ENCODE results near the gene PCDHGB6.
"Not testable (repeated sequence)": the region's sequence is repeated elsewhere in the genome, so short reads cannot be mapped to it uniquely, and the experiment has no call there.

The PCDHGB6 gene

GRCh38 chr5:141389153-141390042, 18.4 kb upstream of the PCDHGB6 start:
- DNase-seq, result no peak

DNA sequence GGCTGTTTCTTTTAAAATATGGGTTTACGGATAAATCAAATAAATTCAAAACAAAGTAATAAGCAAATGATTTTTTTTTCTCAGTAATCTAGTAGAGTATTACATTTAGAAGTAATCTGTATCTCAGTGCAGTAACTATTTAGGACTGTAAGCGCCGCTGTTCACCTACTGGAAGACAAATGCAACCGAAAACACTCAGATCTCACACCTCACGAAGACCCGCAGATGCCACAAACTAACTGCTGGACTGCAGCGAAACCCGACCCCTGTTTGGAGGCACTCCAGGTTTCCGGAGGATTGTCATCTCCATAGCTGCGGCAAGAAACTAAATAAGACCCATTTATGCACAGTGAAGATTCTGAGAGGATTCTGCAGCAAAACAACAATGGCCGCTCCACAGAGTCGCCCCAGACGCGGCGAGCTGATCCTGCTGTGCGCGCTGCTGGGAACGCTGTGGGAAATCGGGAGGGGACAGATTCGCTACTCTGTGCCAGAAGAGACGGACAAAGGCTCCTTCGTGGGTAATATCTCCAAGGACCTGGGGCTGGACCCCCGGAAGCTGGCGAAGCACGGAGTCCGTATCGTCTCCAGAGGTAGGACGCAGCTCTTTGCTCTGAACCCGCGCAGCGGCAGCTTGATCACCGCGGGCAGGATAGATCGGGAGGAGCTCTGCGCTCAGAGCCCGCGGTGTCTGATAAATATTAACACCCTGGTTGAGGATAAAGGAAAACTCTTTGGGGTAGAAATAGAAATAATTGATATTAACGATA, 15.2 kb upstream of the PCDHGB6 start, which contains the start of gene PCDHGA8:
Gene PCDHGA8, plus strand, starts transcription at position 205 of the 770 bp plus-strand sequence. Its CDS starts 181 bp downstream, at position 386.
- DNase-seq, result no peak

DNA sequence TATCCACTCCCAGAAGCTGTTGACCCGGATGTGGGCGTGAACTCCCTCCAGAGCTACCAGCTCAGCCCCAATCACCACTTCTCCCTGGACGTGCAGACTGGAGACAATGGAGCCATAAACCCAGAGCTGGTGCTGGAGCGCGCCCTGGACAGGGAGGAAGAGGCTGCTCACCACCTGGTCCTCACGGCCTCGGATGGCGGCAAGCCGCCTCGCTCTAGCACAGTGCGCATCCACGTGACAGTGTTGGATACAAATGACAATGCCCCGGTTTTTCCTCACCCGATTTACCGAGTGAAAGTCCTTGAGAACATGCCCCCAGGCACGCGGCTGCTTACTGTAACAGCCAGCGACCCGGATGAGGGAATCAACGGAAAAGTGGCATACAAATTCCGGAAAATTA, 14.6 kb upstream of the PCDHGB6 start:
- DNase-seq, result no peak

DNA sequence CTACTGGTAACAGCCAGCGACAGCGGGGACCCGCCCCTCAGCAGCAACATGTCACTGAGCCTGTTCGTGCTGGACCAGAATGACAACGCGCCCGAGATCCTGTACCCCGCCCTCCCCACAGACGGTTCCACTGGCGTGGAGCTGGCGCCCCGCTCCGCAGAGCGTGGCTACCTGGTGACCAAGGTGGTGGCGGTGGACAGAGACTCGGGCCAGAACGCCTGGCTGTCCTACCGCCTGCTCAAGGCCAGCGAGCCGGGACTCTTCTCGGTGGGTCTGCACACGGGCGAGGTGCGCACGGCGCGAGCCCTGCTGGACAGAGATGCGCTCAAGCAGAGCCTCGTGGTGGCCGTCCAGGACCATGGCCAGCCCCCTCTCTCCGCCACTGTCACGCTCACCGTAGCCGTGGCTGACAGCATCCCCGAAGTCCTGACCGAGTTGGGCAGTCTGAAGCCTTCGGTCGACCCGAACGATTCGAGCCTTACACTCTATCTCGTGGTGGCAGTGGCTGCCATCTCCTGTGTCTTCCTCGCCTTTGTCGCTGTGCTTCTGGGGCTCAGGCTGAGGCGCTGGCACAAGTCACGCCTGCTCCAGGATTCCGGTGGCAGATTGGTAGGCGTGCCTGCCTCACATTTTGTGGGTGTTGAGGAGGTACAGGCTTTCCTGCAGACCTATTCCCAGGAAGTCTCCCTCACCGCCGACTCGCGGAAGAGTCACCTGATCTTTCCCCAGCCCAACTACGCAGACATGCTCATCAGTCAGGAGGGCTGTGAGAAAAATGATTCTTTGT, 13.2 kb upstream of the PCDHGB6 start:
- DNase-seq, result not testable (repeated sequence)

DNA sequence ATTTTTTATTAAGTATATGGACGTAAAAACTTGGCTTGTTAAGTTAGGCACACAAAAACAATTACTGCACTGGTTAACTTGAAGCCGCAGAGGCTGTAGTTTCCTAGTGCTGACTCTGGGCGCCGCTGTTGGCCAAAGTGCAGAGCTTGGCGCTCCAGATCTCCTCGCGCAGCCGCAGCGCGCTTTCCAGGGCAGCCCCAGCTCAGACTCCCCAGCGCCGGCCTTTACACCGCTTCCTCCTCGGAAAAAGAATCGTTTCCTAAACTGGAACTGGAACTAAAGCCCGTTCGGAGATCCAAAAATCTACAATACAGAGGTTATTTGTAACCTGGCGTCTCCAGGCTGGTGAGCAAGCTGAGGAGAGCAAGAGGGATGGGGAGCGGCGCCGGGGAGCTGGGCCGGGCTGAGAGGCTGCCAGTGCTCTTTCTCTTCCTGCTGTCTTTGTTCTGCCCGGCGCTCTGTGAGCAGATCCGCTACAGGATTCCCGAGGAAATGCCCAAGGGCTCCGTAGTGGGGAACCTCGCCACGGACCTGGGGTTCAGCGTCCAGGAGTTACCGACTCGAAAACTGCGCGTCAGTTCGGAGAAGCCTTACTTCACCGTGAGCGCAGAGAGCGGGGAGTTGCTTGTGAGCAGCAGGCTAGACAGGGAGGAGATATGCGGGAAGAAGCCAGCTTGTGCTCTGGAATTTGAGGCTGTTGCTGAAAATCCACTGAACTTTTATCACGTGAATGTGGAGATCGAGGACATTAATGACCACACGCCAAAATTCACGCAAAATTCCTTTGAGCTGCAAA, 9.9 kb upstream of the PCDHGB6 start, which contains the start of gene PCDHGB5:
Gene PCDHGB5, plus strand, starts transcription at position 192 of the 796 bp plus-strand sequence. Its CDS starts 181 bp downstream, at position 373.
- peak; percentile 32 for DNase-seq

GRCh38 chr5:141398608-141399007, 9.2 kb upstream of the PCDHGB6 start:
- no peak for DNase-seq

DNA sequence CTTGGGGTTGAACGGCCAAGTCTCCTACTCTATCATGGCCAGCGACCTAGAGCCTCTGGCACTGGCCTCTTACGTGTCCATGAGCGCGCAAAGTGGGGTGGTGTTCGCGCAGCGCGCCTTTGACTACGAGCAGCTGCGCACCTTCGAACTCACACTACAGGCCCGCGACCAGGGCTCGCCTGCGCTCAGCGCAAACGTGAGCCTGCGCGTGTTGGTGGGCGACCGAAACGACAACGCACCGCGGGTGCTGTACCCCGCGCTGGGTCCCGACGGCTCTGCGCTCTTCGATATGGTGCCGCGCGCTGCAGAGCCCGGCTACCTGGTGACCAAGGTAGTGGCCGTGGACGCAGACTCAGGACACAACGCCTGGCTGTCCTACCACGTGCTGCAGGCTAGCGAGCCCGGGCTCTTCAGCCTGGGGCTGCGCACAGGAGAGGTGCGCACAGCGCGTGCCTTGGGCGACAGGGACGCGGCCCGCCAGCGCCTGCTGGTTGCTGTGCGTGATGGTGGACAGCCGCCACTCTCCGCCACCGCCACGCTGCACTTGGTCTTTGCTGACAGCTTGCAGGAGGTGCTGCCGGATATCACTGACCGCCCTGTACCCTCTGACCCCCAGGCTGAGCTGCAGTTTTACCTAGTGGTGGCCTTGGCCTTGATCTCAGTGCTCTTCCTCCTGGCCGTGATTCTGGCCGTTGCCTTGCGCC, 8.1 kb upstream of the PCDHGB6 start:
- DNase-seq, result no peak

DNA sequence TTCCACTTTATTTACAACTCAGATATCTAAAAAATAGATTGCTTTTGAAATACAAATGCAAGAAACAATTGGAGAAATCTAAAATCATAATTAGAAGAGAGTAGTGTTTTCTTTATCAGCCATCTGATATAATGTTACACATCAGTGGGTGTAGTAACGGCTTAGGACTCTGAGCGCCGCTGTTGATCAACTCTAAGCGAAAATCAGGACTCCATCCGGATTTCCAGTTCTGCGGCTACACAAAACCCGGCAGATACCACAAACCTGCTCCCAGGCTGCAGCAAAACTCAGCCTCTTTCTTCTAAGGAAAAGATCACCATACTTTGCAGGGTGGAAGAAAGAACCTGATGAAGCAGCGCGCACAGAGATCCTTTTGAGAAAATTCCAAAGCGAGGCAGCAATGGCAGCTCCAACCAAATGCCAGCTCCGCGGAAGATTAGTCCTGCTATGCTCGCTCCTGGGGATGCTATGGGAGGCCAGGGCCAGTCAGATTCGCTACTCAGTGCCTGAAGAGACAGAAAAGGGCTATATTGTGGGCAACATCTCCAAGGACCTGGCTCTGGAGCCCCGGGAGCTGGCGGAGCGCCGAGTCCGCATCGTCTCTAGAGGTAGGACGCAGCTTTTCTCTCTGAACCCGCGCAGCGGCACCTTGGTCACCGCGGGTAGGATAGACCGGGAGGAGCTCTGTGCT, 5.1 kb upstream of the PCDHGB6 start, which contains the start of gene PCDHGA9:
Gene PCDHGA9, plus strand, starts transcription at position 226 of the 691 bp plus-strand sequence. Its CDS starts 175 bp downstream, at position 401.
- no peak for DNase-seq

- DNase-seq, result no peak
Measured at GRCh38 chr5:141403387-141403786, 4.4 kb upstream of the PCDHGB6 start.

GRCh38 chr5:141409598-141410306, 1.9 kb downstream of the PCDHGB6 start:
- DNase-seq, result no peak

DNA sequence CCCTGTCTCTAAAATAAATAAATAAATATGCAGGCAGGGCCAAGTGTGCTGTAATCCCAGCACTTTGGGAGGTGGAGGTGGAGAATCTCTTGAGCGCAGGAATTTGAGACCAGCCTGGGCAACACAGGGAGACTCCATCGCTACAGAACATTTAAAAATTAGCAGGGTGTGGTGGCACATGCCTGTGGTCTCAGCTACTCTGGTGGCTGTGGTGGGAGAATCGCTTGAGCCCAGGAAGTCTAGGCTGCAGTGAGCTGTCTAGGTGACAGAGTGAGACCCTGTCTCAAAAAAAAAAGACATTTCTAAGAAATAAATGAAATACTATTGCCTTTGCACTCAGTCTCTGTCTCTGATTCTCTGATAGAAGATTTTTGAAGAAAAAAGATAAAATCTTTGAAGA, 3.8 kb downstream of the PCDHGB6 start:
- no peak for DNase-seq

- peak; percentile 45 for DNase-seq
Measured at GRCh38 chr5:141412854-141413539, 5.2 kb downstream of the PCDHGB6 start, which contains the start of gene PCDHGA10. TSS of gene PCDHGA10 (plus strand) at chr5:141412987. CDS start at chr5:141413176, 189 bp downstream.

DNA sequence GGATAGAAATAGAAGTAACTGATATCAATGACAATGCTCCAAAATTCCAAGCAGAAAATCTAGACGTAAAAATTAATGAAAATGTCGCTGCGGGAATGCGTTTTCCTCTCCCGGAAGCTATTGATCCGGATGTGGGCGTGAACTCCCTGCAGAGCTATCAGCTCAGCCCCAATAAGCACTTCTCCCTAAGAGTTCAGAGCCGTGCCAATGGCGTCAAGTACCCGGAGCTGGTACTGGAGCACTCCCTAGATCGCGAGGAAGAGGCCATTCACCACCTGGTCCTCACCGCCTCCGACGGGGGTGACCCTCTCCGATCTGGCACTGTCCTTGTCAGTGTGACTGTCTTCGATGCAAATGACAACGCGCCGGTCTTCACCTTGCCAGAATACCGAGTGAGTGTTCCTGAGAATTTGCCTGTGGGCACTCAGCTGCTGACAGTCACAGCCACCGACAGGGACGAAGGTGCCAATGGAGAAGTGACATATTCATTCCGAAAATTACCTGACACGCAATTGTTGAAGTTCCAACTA, 5.8 kb downstream of the PCDHGB6 start:
- no peak for DNase-seq

GRCh38 chr5:141414548-141415274, 6.9 kb downstream of the PCDHGB6 start:
- DNase-seq, result not testable (repeated sequence)

DNA sequence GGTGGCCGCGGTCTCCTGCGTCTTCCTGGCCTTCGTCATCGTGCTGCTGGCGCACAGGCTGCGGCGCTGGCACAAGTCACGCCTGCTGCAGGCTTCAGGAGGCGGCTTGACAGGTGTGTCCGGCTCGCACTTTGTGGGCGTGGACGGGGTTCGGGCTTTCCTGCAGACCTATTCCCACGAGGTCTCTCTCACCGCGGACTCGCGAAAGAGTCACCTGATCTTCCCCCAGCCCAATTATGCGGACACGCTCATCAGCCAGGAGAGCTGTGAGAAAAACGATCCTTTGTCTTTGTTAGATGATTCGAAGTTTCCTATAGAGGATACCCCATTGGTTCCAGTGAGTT, 7.4 kb downstream of the PCDHGB6 start:
- not testable (repeated sequence) for DNase-seq

- peak; percentile 48 for DNase-seq
Measured at GRCh38 chr5:141417494-141418172, 9.8 kb downstream of the PCDHGB6 start, which contains the start of gene PCDHGB7. TSS of gene PCDHGB7 (plus strand) at chr5:141417677. CDS start at chr5:141417860, 183 bp downstream.
